Activated CD4-positive, alpha-beta T cell treated with anti-CD3 and anti-CD28 coated beads, Interleukin-2, amount 50 U/mL, for 48 hours (primary cell): Measurements from ENCODE around the gene R3HCC1L.

Experiments used
- DNase-seq, 2 experiments: peaks; one replicate each; pipeline ENCODE4 v3.0.0-alpha.2; 2020

The R3HCC1L gene

DNA sequence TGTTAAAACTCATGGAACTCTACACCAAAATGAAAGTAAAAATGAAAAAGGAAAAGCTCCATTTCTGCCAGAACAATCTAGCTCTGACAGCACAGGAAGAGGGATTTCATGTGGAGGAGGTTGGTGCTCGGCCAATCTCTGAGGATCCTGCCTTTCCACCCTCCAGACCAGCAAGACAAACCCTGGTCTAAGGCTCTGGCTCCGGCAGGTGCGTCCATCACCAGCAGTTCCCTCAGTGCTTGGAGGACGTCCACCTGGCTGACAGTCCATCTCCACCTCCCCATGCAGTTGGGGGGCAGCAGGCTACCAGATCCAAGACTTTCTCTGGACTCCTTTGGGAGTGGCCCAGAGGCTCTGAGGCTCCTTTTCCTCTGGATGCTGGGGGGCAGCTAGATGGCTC lies 158.5 kb downstream of the R3HCC1L start:
- DNase-seq = no peak

DNA sequence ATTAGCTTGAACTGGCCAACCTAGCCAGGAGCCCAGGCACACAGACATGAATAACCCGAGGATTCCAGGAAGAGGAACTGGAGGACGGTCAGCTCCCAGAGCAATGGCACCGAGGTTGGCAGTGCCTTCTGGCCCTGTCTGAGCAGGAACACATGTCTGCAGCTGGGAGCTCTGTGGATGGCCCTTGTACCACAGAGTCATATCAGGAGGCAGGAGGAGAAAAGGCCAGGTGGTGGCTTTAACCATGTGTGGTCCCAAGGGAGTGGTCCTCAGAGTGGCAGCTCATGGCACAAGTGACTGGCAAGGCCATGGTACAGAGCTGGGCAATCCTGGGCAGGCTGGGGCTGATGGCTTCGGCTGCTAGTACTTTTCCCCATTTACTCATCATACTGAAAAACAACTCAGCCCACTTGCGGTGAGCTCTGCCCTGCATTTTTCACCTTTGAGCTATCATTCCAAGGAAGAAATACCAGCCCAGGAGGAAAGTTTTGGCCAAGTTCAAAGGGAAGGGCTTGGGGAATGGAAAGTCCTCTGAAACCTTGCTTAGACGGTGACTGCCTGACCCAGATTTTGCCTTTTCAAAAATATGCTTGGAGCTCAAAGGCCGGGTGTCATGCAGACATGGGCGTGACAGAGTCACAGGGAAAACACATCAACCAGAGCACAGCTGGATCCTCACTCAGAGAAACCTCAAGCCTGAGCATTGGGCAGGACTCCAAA lies 159.3 kb downstream of the R3HCC1L start:
- DNase-seq = no peak

DNA sequence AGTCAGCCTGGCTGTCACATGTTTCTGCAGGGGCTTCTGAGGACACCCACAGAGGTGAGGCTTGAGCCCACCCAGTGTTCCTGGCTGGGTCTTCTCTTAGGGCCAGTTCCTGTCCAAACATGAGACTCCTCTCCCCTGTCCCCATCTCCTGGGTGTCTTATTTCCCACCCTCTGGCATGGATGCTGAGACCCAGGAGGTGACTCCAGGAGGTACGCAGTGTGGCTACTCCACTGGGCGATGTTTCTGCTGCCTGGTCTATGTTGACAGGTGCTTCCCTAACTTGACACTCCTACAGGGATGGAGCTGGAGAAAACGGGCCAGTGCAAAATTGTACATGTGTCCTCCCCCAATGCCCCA lies 159.8 kb downstream of the R3HCC1L start:
- no peak for DNase-seq
